Kidney tubule cell (primary cell): ENCODE measurements around the gene KRABD2.
"Not testable (repeated sequence)": the region's sequence is repeated elsewhere in the genome, so short reads cannot be mapped to it uniquely, and the experiment has no call there.

Source experiments
- DNase-seq: peaks from one replicate; pipeline ENCODE4 v3.0.0-alpha.2; 2018; ENCODE audit warnings: low spot score

KRABD2 gene

GRCh38 chr17:8360751-8361150, 15.8 kb downstream of the KRABD2 start:
- DNase-seq = no peak

- DNase-seq = no peak
These were observed 16.2 kb downstream of the KRABD2 start for GRCh38 chr17:8360260-8360659.

- DNase-seq = peak; percentile 38
These were observed 16.7 kb downstream of the KRABD2 start for GRCh38 chr17:8359769-8360168.

GRCh38 chr17:8357910-8358309, 18.6 kb downstream of the KRABD2 start:
- no peak for DNase-seq

GRCh38 chr17:8354236-8354635, 22.3 kb downstream of the KRABD2 start:
- DNase-seq = no peak

GRCh38 chr17:8353736-8354135, 22.8 kb downstream of the KRABD2 start:
- no peak for DNase-seq

GRCh38 chr17:8350339-8350738, 26.2 kb downstream of the KRABD2 start:
- DNase-seq = no peak

GRCh38 chr17:8347001-8347400, 29.5 kb downstream of the KRABD2 start:
- not testable (repeated sequence) for DNase-seq

GRCh38 chr17:8345951-8346665, 30.4 kb downstream of the KRABD2 start:
- DNase-seq = no peak

- DNase-seq = no peak
These were observed 31.3 kb downstream of the KRABD2 start for GRCh38 chr17:8345052-8345690.

GRCh38 chr17:8341456-8341855, 35.0 kb downstream of the KRABD2 start:
- DNase-seq = peak; percentile 6

GRCh38 chr17:8339540-8339939, 37.0 kb downstream of the KRABD2 start, which contains the start of gene ODF4:
Gene ODF4 (plus strand): TSS chr17:8339840. CDS start chr17:8340052, 212 bp downstream.
- no peak for DNase-seq

GRCh38 chr17:8338753-8339140, 37.8 kb downstream of the KRABD2 start:
- no peak for DNase-seq

GRCh38 chr17:8337802-8338752, 38.4 kb downstream of the KRABD2 start:
- no peak for DNase-seq

GRCh38 chr17:8333281-8333680, 43.2 kb downstream of the KRABD2 start:
- no peak for DNase-seq

- DNase-seq = no peak
These were observed 43.8 kb downstream of the KRABD2 start for GRCh38 chr17:8332688-8333087.

GRCh38 chr17:8332128-8332527, 44.4 kb downstream of the KRABD2 start:
- no peak for DNase-seq

GRCh38 chr17:8327303-8327649, 49.2 kb downstream of the KRABD2 start:
- no peak for DNase-seq
